Liver (tissue), 9 donors: ENCODE data around the gene TBCD. TPM values are rescaled to one million over a fixed set of nuclear protein-coding genes. Genes with fewer than 3 reads are reported as not detected.

Experiments
- DNase-seq: peaks from one replicate; pipeline ENCODE4 v3.0.0-alpha.2; 2017; ENCODE audit warnings: low spot score
- H3K27ac ChIP-seq, 2 donors: one replicate each; pipeline ENCODE4 v1.7.0; 2013; ENCODE audit warnings: inconsistent platforms in 2 of 2, low read length in 2 of 2, control low read depth in 1 of 2, low read depth in 1 of 2, mild to moderate bottlenecking in 1 of 2
- H3K27me3 ChIP-seq, 4 donors: one replicate each; pipeline versions ENCODE4 v1.6.1 to v1.7.0; 2013; ENCODE audit warnings: low read length in 3 of 4, inconsistent platforms in 1 of 4, mild to moderate bottlenecking in 1 of 4, moderate library complexity in 1 of 4; ENCODE audit not compliant: control insufficient read depth in 4 of 4, insufficient read depth in 4 of 4
- H3K36me3 ChIP-seq, 4 donors: one replicate each; pipeline versions ENCODE4 v1.6.1 to v1.7.0; 2013; ENCODE audit warnings: low read length in 3 of 4, mild to moderate bottlenecking in 3 of 4, low read depth in 1 of 4, moderate library complexity in 1 of 4; ENCODE audit not compliant: control insufficient read depth in 4 of 4, insufficient read depth in 3 of 4
- H3K4me1 ChIP-seq, 4 donors: one replicate each; pipeline versions ENCODE4 v1.6.1 to v1.7.0; 2013; ENCODE audit warnings: low read length in 3 of 4, mild to moderate bottlenecking in 3 of 4, moderate library complexity in 1 of 4; ENCODE audit not compliant: control insufficient read depth in 4 of 4, insufficient read depth in 4 of 4
- H3K4me3 ChIP-seq, 3 donors: one replicate each; pipeline versions ENCODE4 v1.6.1 to v1.7.0; 2013; ENCODE audit warnings: low read length in 3 of 3, control low read depth in 1 of 3, low read depth in 1 of 3, mild to moderate bottlenecking in 1 of 3
- H3K9ac ChIP-seq, 2 donors: one replicate each; pipeline ENCODE4 v1.7.0; 2013; ENCODE audit warnings: low read length in 2 of 2, mild to moderate bottlenecking in 2 of 2, moderate library complexity in 2 of 2, control low read depth in 1 of 2, low read depth in 1 of 2
- H3K9me3 ChIP-seq, 4 donors: one replicate each; pipeline versions ENCODE4 v1.6.1 to v1.7.0; 2013; ENCODE audit warnings: low read length in 3 of 4; ENCODE audit not compliant: control insufficient read depth in 4 of 4
- FOXA1 ChIP-seq: IDR thresholded peaks from 2 replicates; pipeline ENCODE4 v1.6.1; 2016; ENCODE audit warnings: antibody characterized with exemption
- FOXA2 ChIP-seq: IDR thresholded peaks from 2 replicates; pipeline ENCODE4 v1.6.1; 2016; ENCODE audit warnings: antibody characterized with exemption
- GABPA ChIP-seq, 2 donors: IDR thresholded peaks in 1 of 2; conservative IDR thresholded peaks in 1 of 2; 2 replicates each; pipeline ENCODE4 v1.6.1; 2016; ENCODE audit warnings: antibody characterized with exemption in 2 of 2, mild to moderate bottlenecking in 1 of 2, moderate library complexity in 1 of 2
- HNF4A ChIP-seq, 2 donors: conservative IDR thresholded peaks; 2 replicates each; pipeline ENCODE4 v1.6.1; 2016; ENCODE audit warnings: antibody characterized with exemption in 2 of 2, mild to moderate bottlenecking in 2 of 2
- HNF4G ChIP-seq: IDR thresholded peaks from 2 replicates; pipeline ENCODE4 v1.6.1; 2016; ENCODE audit warnings: antibody characterized with exemption
- JUND ChIP-seq, 2 donors: IDR thresholded peaks; 2 replicates each; pipeline ENCODE4 v1.6.1; 2016; ENCODE audit warnings: antibody characterized with exemption in 2 of 2
- NR2F2 ChIP-seq: IDR thresholded peaks from 2 replicates; pipeline ENCODE4 v1.6.1; 2016; ENCODE audit warnings: antibody characterized with exemption
- RAD21 ChIP-seq, 2 donors: IDR thresholded peaks; 2 replicates each; pipeline ENCODE4 v1.6.1; 2016; ENCODE audit warnings: antibody characterized with exemption in 2 of 2, mild to moderate bottlenecking in 2 of 2
- REST ChIP-seq: IDR thresholded peaks from 2 replicates; pipeline ENCODE4 v1.6.1; 2016; ENCODE audit warnings: antibody characterized with exemption, mild to moderate bottlenecking
- RXRA ChIP-seq, 2 donors: IDR thresholded peaks; 2 replicates each; pipeline ENCODE4 v1.6.1; 2017 to 2018; ENCODE audit warnings: antibody characterized with exemption in 2 of 2, mild to moderate bottlenecking in 1 of 2
- SP1 ChIP-seq: IDR thresholded peaks from 2 replicates; pipeline ENCODE4 v1.6.1; 2018; ENCODE audit warnings: antibody characterized with exemption, mild to moderate bottlenecking
- TAF1 ChIP-seq: conservative IDR thresholded peaks from 2 replicates; pipeline ENCODE4 v1.6.1; 2016; ENCODE audit warnings: antibody characterized with exemption, mild to moderate bottlenecking
- YY1 ChIP-seq: IDR thresholded peaks from 2 replicates; pipeline ENCODE4 v1.6.1; 2016; ENCODE audit warnings: antibody characterized with exemption, mild to moderate bottlenecking
- WGBS: extraction: QIAGEN DNeasy Blood & Tissue Kit; methylation state at CpG from one replicate; pipeline ENCODE4 v1.1.7; 2013; 5-methylcytosine and 5-hydroxymethylcytosine counted together
- polyA plus RNA-seq, 2 donors: library from polyadenylated mRNA; stranded (reverse) in 1 of 2; unstranded in 1 of 2; fragments of 200-250 nt in 1 of 2; fragments of >200 nt in 1 of 2; fragmentation: Nextera tagmentation in 1 of 2; extraction: Ambion mirVana in 1 of 2; gene quantifications; one replicate each; pipeline versions ENCODE4 v1.2.1 to v1.2.3, GENCODE V29; 2013 to 2015
- total RNA-seq, 2 donors: library from RNA; depleted of rRNA; stranded (reverse); fragments of >200 nt; gene quantifications; one replicate each; pipeline ENCODE4 v1.2.3, GENCODE V29; 2014
- TF ChIP-seq, protein P1 (sequence below): IDR thresholded peaks from 2 replicates; pipeline ENCODE4 v1.6.1; 2016; ENCODE audit warnings: antibody characterized with exemption
- TF ChIP-seq, protein P2 (sequence below): IDR thresholded peaks from 2 replicates; pipeline ENCODE4 v1.6.1; 2016; ENCODE audit warnings: antibody characterized with exemption
- TF ChIP-seq, protein P3 (sequence below): IDR thresholded peaks from 2 replicates; pipeline ENCODE4 v1.6.1; 2016; ENCODE audit warnings: antibody characterized with exemption
- donor health status: healthy.
- donor health status: healthy.
- donor health status: healthy.
- donor health status: healthy.
- donor health status: healthy.

TBCD gene
- total and polyA plus RNA-seq, 4 donors: 29.8 to 42.2 (median 33.0) TPM

DNA sequence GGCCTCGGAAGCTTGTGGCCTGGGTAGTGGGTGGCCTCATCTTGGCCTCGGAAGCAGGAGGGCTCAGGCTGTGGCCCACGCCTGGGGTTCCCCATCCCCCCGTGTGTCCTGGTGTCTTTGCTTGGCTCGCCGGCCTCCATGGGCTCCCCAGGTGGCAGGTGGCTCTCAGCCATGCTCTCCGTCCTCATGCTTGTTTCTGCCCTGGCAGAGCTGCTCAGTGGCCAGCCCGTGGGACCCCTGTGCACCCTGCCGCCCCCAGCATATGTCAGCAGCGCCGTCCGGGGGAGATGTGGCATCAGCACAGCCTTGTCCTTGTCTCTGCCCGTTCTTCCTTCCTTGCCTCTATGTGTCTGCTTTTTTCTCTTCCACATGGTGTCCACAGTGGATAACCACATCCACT is 38.5 kb downstream of the TBCD start:
- DNase-seq: no peak
- H3K27me3 ChIP-seq: no peaks in the 10 kb centered on the region
- WGBS: 96% methylated on average over 13 of the region's 13 CpGs
- H3K4me1 ChIP-seq: no peaks in the 10 kb centered on the region
- H3K27ac ChIP-seq: no peak overlapping the region
- no peak overlapping the region for H3K4me3 ChIP-seq
- TF ChIP-seq SP1 (no peak), REST (no peak), TAF1 (no peak), FOXA2 (no peak), JUND (IDR thresholded peaks at IDR 0.05) (no peak), RAD21 (IDR thresholded peaks at IDR 0.05) (no peak), HNF4G (no peak), GABPA (IDR thresholded peaks at IDR 0.05 in 1 of 2, conservative IDR thresholded peaks at IDR 0.05 in 1 of 2) (no peak), FOXA1 (no peak), YY1 (no peak), NR2F2 (no peak), RXRA (IDR thresholded peaks at IDR 0.05) (no peak)
- TF ChIP-seq, protein P1, sequence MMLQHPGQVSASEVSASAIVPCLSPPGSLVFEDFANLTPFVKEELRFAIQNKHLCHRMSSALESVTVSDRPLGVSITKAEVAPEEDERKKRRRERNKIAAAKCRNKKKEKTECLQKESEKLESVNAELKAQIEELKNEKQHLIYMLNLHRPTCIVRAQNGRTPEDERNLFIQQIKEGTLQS: no peak
- TF ChIP-seq, protein P2, sequence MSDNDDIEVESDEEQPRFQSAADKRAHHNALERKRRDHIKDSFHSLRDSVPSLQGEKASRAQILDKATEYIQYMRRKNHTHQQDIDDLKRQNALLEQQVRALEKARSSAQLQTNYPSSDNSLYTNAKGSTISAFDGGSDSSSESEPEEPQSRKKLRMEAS: no peak
- H3K36me3 ChIP-seq: peaks cover 0 to 3% (median 0%) of the 10 kb centered on the region in 4 donors
- H3K9ac ChIP-seq: no peak overlapping the region
- no peaks in the 10 kb centered on the region for H3K9me3 ChIP-seq

- Histone ChIP-seq H3K9ac (no peak overlapping the region), H3K27me3 (no peaks in the 10 kb centered on the region), H3K4me1 (no peaks in the 10 kb centered on the region), H3K27ac (no peak overlapping the region), H3K36me3 (peaks cover 0 to 4% (median under 1%) of the 10 kb centered on the region in 4 donors), H3K9me3 (no peaks in the 10 kb centered on the region), H3K4me3 (no peak overlapping the region)
- WGBS: 95% methylated on average over 12 of the region's 12 CpGs
- TF ChIP-seq HNF4A (conservative IDR thresholded peaks at IDR 0.05): no peak
- TF ChIP-seq REST: no peak
- no peak for TF ChIP-seq TAF1
- TF ChIP-seq NR2F2: no peak
- TF ChIP-seq, protein P3, sequence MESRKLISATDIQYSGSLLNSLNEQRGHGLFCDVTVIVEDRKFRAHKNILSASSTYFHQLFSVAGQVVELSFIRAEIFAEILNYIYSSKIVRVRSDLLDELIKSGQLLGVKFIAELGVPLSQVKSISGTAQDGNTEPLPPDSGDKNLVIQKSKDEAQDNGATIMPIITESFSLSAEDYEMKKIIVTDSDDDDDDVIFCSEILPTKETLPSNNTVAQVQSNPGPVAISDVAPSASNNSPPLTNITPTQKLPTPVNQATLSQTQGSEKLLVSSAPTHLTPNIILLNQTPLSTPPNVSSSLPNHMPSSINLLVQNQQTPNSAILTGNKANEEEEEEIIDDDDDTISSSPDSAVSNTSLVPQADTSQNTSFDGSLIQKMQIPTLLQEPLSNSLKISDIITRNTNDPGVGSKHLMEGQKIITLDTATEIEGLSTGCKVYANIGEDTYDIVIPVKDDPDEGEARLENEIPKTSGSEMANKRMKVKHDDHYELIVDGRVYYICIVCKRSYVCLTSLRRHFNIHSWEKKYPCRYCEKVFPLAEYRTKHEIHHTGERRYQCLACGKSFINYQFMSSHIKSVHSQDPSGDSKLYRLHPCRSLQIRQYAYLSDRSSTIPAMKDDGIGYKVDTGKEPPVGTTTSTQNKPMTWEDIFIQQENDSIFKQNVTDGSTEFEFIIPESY: no peak
- DNase-seq: no peak
These were observed 39.7 kb downstream of the TBCD start for GRCh38 chr17:82791532-82791931.
